SU-DHL-6 (cell line): Measurements from ENCODE around the gene FNTB.

Experiments used
- H2AFZ ChIP-seq: fragments of 200-600 bp; sonication (generic); 2 replicates; pipeline ENCODE4 v1.6.1; 2014; ENCODE audit warnings: low read depth, mild to moderate bottlenecking, moderate library complexity, mixed read lengths, antibody characterized with exemption, low read length; ENCODE audit not compliant: severe bottlenecking
- H3F3A ChIP-seq: fragments of 200-600 bp; shearing (Covaris generic); 2 replicates; pipeline ENCODE4 v1.6.0; 2016; ENCODE audit warnings: antibody characterized with exemption, mild to moderate bottlenecking; ENCODE audit not compliant: insufficient read depth
- H3K27ac ChIP-seq: fragments of 200-600 bp; sonication (generic); 2 replicates; pipeline ENCODE4 v1.5.1; 2016; ENCODE audit warnings: low read depth, mild to moderate bottlenecking, low read length, moderate library complexity, mixed read lengths
- H3K27me3 ChIP-seq: fragments of 200-600 bp; sonication (generic), shearing (Covaris generic); 2 replicates; pipeline ENCODE4 v1.6.0; 2014; ENCODE audit warnings: mild to moderate bottlenecking, low read length
- H3K36me3 ChIP-seq: fragments of 200-600 bp; sonication (generic); 2 replicates; pipeline ENCODE4 v1.6.1; 2014; ENCODE audit warnings: mild to moderate bottlenecking, low read length, mixed read lengths
- H3K4me2 ChIP-seq: fragments of 300-600, 200-600 bp; shearing (Covaris generic), sonication (generic); 2 replicates; pipeline ENCODE4 v1.6.0; 2014; ENCODE audit warnings: low read length, low read depth, mild to moderate bottlenecking; ENCODE audit not compliant: poor library complexity, severe bottlenecking
- H3K4me3 ChIP-seq: fragments of 200-600 bp; sonication (generic); 2 replicates; pipeline ENCODE4 v1.5.1; 2014; ENCODE audit warnings: antibody characterized with exemption, low read length, mild to moderate bottlenecking, mixed read lengths; ENCODE audit not compliant: insufficient read depth, poor library complexity, severe bottlenecking
- H3K79me2 ChIP-seq: fragments of 200-600 bp; sonication (generic); 2 replicates; pipeline ENCODE4 v1.6.1; 2014; ENCODE audit warnings: mild to moderate bottlenecking, low read length, moderate library complexity; ENCODE audit not compliant: insufficient read depth
- H3K9ac ChIP-seq: fragments of 200-600 bp; sonication (generic); 2 replicates; pipeline ENCODE4 v1.7.0; 2014; ENCODE audit warnings: mild to moderate bottlenecking, low read length
- H3K9me2 ChIP-seq: fragments of 200-600 bp; sonication (generic); replicated peaks from 2 replicates; pipeline ENCODE4 v1.6.1; 2014; ENCODE audit warnings: low read length; ENCODE audit not compliant: insufficient read depth
- H3K9me3 ChIP-seq: fragments of 200-600 bp; sonication (generic); 2 replicates; pipeline ENCODE4 v1.6.1; 2014; ENCODE audit warnings: low read length, mixed read lengths; ENCODE audit not compliant: insufficient read depth
- H4K20me1 ChIP-seq: fragments of 200-600 bp; sonication (generic); 2 replicates; pipeline ENCODE4 v1.6.1; 2014; ENCODE audit warnings: low read depth, mild to moderate bottlenecking, antibody characterized with exemption, low read length, moderate library complexity, mixed read lengths
- CTCF ChIP-seq: fragments of 200-600 bp; sonication (generic); IDR thresholded peaks from one replicate; pipeline ENCODE4 v1.5.1; 2017; ENCODE audit warnings: antibody characterized with exemption, mild to moderate bottlenecking, low read length, moderate library complexity; ENCODE audit not compliant: insufficient read depth, poor library complexity, severe bottlenecking
- EZH2phosphoT487 ChIP-seq: fragments of 200-600 bp; sonication (generic), shearing (Covaris generic); conservative IDR thresholded peaks from 2 replicates; pipeline ENCODE4 v1.6.1; 2018; ENCODE audit warnings: mild to moderate bottlenecking, antibody characterized with exemption, low read length, moderate library complexity, mixed read lengths

FNTB gene

GRCh38 chr14:64953310-64953654 is 33.4 kb upstream of the FNTB start:
- Histone ChIP-seq H3K36me3 (no peaks in the 10 kb centered on the region), H3K27ac (no peak overlapping the region), H3K27me3 (no peaks in the 10 kb centered on the region), H3K9me3 (no peaks in the 10 kb centered on the region), H3K4me2 (no peak overlapping the region), H3K9ac (no peak overlapping the region), H2AFZ (no peak overlapping the region), H3K79me2 (no peaks in the 10 kb centered on the region), H3K4me3 (no peak overlapping the region), H3F3A (no peaks in the 10 kb centered on the region), H4K20me1 (no peaks in the 10 kb centered on the region), H3K9me2 (no peaks in the 10 kb centered on the region)
- TF ChIP-seq CTCF: no peak
- no peak for TF ChIP-seq EZH2phosphoT487

GRCh38 chr14:64953661-64954060 is 33.0 kb upstream of the FNTB start:
- no peak overlapping the region for H3K4me2 ChIP-seq
- H3K36me3 ChIP-seq: no peaks in the 10 kb centered on the region
- H3K9ac ChIP-seq: no peak overlapping the region
- H3K79me2 ChIP-seq: no peaks in the 10 kb centered on the region
- no peaks in the 10 kb centered on the region for H3K9me2 ChIP-seq
- H3F3A ChIP-seq: no peaks in the 10 kb centered on the region
- H2AFZ ChIP-seq: no peak overlapping the region
- no peak overlapping the region for H3K4me3 ChIP-seq
- H4K20me1 ChIP-seq: no peaks in the 10 kb centered on the region
- no peaks in the 10 kb centered on the region for H3K27me3 ChIP-seq
- no peaks in the 10 kb centered on the region for H3K9me3 ChIP-seq
- no peak overlapping the region for H3K27ac ChIP-seq
- TF ChIP-seq CTCF (no peak), EZH2phosphoT487 (no peak)

GRCh38 chr14:64954491-64955240 is 32.0 kb upstream of the FNTB start:
- no peaks in the 10 kb centered on the region for H3K27me3 ChIP-seq
- H3F3A ChIP-seq: no peaks in the 10 kb centered on the region
- H3K36me3 ChIP-seq: no peaks in the 10 kb centered on the region
- no peaks in the 10 kb centered on the region for H3K9me3 ChIP-seq
- no peaks in the 10 kb centered on the region for H3K79me2 ChIP-seq
- no peak overlapping the region for H3K4me2 ChIP-seq
- no peak overlapping the region for H3K9ac ChIP-seq
- no peak overlapping the region for H3K4me3 ChIP-seq
- H3K9me2 ChIP-seq: no peaks in the 10 kb centered on the region
- H3K27ac ChIP-seq: no peak overlapping the region
- TF ChIP-seq EZH2phosphoT487 (no peak), CTCF (no peak)
- H2AFZ ChIP-seq: no peak overlapping the region
- H4K20me1 ChIP-seq: no peaks in the 10 kb centered on the region
